Osteoblast (primary cell): Measurements from ENCODE around the gene MAPKAPK3. TPM values are rescaled to one million over a fixed set of nuclear protein-coding genes. Genes with fewer than 3 reads are reported as not detected.
A peak's percentile ranks its signal among the peaks of the same experiment; 100 is the strongest.

Experiments
- DNase-seq: peaks from one replicate; pipeline ENCODE4 v3.0.0; 2011; ENCODE audit warnings: low spot score, mixed read lengths; ENCODE audit not compliant: insufficient read length; ENCODE audit errors: missing footprints
- H2AFZ ChIP-seq: 2 replicates; pipeline ENCODE4 v1.6.0; 2011; ENCODE audit warnings: mild to moderate bottlenecking, low read length
- H3K27ac ChIP-seq: 2 replicates; pipeline ENCODE4 v1.5.1; 2011; ENCODE audit warnings: mild to moderate bottlenecking, low read depth, low read length, moderate library complexity
- H3K27me3 ChIP-seq: 2 replicates; pipeline ENCODE4 v1.6.0; 2012; ENCODE audit warnings: mild to moderate bottlenecking, control low read depth, inconsistent platforms, low read length, moderate library complexity; ENCODE audit not compliant: insufficient read depth
- H3K36me3 ChIP-seq: 2 replicates; pipeline ENCODE4 v1.5.1; 2011; ENCODE audit warnings: mild to moderate bottlenecking, low read length, control low read depth, moderate library complexity; ENCODE audit not compliant: insufficient read depth
- H3K4me1 ChIP-seq: 2 replicates; pipeline ENCODE4 v1.5.1; 2011; ENCODE audit warnings: mild to moderate bottlenecking, low read length, control low read depth, moderate library complexity; ENCODE audit not compliant: insufficient read depth
- H3K4me2 ChIP-seq: 2 replicates; pipeline ENCODE4 v1.6.0; 2011; ENCODE audit warnings: mild to moderate bottlenecking, low read length; ENCODE audit not compliant: insufficient read depth
- H3K4me3 ChIP-seq: fragments of 200-600 bp; sonication (generic); 3 replicates; pipeline ENCODE4 v1.5.1; 2012; ENCODE audit warnings: mild to moderate bottlenecking, low read length, inconsistent platforms; ENCODE audit not compliant: insufficient read depth
- H3K79me2 ChIP-seq: 2 replicates; pipeline ENCODE4 v1.6.0; 2012; ENCODE audit warnings: mild to moderate bottlenecking, low read length, control low read depth, inconsistent platforms; ENCODE audit not compliant: insufficient read depth
- H3K9me3 ChIP-seq: 2 replicates; pipeline ENCODE4 v1.5.1; 2011; ENCODE audit warnings: low read depth, low read length, control low read depth
- H4K20me1 ChIP-seq: 2 replicates; pipeline ENCODE4 v1.6.0; 2012; ENCODE audit warnings: mild to moderate bottlenecking, low read length, control low read depth; ENCODE audit not compliant: insufficient read depth
- total RNA-seq: library from RNA; depleted of rRNA; stranded (reverse); fragments of >200 nt; gene quantifications from 2 replicates; pipeline ENCODE4 v1.2.3, GENCODE V29; 2012
- TF ChIP-seq, protein P1 (sequence below): IDR thresholded peaks from 2 replicates; pipeline ENCODE4 v1.5.1; 2011; ENCODE audit warnings: mild to moderate bottlenecking, low read depth, low read length, moderate library complexity; ENCODE audit errors: extremely low read depth

Gene MAPKAPK3
- total RNA-seq, 1 donor = 56.5 TPM

DNA sequence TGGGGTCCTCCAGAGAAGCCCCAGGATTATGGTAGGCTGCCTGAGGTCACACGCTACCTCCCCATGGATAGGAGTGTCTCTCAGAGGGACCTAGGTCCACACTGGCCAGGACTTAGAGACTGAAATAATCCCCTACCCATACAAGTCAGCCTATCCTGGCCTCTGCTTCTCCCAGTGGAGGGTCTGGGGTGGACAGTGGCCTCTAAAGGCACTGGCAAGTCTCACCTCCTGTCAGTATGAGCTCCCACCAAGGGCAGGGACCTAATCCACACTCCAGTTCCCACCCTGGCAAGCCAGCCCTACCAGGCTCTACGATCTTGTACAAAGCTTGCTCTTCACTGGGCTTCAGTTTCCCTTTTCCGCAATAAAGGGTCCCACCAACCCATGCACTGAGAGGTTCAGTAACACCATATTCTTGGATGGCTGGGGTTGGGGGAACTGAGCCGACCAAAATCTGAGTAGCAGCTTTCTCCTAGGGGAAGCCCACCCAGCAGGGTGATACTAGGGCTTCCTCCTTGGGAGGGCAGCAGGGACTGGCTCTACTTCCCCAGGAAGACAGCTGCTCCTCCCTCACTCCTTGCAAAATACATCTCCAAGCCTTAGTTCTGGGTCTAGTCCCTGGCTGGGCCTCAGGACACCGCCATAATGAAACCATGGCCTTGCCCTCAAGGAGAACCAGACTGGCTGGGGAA lies 7.7 kb upstream of the MAPKAPK3 start:
- Histone ChIP-seq H3K9me3 (no peaks in the 10 kb centered on the region), H3K27ac (no peak overlapping the region), H2AFZ (no peak overlapping the region), H3K4me1 (peaks cover 15% of the 10 kb centered on the region), H3K4me2 (no peak overlapping the region), H3K4me3 (no peak overlapping the region), H4K20me1 (no peaks in the 10 kb centered on the region), H3K27me3 (no peaks in the 10 kb centered on the region), H3K36me3 (peaks cover 9% of the 10 kb centered on the region), H3K79me2 (no peaks in the 10 kb centered on the region)
- peak; percentile 71 for DNase-seq
- TF ChIP-seq, protein P1, sequence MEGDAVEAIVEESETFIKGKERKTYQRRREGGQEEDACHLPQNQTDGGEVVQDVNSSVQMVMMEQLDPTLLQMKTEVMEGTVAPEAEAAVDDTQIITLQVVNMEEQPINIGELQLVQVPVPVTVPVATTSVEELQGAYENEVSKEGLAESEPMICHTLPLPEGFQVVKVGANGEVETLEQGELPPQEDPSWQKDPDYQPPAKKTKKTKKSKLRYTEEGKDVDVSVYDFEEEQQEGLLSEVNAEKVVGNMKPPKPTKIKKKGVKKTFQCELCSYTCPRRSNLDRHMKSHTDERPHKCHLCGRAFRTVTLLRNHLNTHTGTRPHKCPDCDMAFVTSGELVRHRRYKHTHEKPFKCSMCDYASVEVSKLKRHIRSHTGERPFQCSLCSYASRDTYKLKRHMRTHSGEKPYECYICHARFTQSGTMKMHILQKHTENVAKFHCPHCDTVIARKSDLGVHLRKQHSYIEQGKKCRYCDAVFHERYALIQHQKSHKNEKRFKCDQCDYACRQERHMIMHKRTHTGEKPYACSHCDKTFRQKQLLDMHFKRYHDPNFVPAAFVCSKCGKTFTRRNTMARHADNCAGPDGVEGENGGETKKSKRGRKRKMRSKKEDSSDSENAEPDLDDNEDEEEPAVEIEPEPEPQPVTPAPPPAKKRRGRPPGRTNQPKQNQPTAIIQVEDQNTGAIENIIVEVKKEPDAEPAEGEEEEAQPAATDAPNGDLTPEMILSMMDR = no peak

DNA sequence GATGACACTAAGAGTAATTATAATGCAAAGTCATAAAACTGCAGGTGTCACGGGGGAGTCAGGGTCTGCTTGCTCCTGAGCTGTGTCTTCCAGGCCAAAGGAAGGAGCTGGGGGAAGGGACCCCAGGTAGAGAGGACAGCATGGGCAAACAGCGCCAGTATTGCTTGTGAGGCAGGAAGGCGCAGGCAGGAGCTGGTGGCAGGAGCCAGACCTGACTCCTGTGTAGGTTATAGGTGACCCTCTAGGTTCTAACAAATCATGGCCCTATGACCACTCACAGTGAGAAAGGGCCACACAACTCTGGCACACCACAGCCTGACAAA lies 7.2 kb upstream of the MAPKAPK3 start:
- H3K27me3 ChIP-seq = no peaks in the 10 kb centered on the region
- H3K4me1 ChIP-seq = peaks cover 15% of the 10 kb centered on the region
- no peak overlapping the region for H3K4me3 ChIP-seq
- no peaks in the 10 kb centered on the region for H3K79me2 ChIP-seq
- no peaks in the 10 kb centered on the region for H4K20me1 ChIP-seq
- H3K36me3 ChIP-seq = peaks cover 9% of the 10 kb centered on the region
- no peak overlapping the region for H2AFZ ChIP-seq
- no peak overlapping the region for H3K27ac ChIP-seq
- no peak overlapping the region for H3K4me2 ChIP-seq
- TF ChIP-seq, protein P1 = no peak
- DNase-seq = no peak
- H3K9me3 ChIP-seq = no peaks in the 10 kb centered on the region

DNA sequence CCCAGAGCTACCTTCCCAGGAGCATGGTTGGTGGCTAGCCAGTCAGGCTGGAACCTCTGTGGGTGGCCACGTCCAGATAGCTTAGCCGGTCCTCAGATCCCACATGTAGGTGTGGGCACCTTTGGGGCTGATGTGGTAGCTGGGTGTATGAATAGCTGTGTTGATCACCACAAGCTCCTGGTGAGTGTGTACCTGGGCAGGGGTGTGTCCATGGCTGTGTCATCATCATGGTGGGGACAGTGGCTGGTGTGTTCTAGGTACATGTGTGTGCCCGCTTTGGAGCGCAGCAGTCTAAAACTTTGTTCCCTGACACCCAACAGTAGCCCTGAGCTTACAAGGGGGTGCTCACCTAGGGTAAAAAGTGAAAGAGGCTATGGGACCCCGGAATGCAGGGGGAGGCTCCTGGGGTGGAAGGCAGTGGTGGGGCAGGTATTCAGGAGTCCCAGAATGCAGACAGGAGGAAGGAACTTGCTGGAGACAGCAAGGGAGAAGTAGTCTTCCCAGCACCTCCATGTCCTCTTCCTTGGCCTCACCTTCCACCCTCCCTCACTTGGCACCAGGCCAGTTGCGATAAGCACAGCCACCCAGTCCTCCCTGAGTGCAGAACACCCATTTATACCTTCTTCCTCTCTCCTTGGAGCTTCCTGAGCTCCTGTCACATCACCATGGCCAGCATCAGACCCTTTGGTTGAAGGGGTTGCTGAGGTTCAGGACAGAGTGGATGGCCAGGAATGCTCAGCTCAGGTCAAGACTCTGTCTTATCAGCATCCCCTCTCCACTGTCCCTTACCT lies 6.6 kb upstream of the MAPKAPK3 start:
- Histone ChIP-seq H3K9me3 (no peaks in the 10 kb centered on the region), H3K4me2 (peak overlapping the region; percentile 86), H3K79me2 (no peaks in the 10 kb centered on the region), H3K27ac (no peak overlapping the region), H4K20me1 (no peaks in the 10 kb centered on the region), H3K4me3 (peak overlapping the region; percentile 79), H2AFZ (no peak overlapping the region), H3K27me3 (no peaks in the 10 kb centered on the region), H3K36me3 (peaks cover 9% of the 10 kb centered on the region), H3K4me1 (peaks cover 15% of the 10 kb centered on the region)
- DNase-seq = peak; percentile 42
- TF ChIP-seq, protein P1 = no peak

DNA sequence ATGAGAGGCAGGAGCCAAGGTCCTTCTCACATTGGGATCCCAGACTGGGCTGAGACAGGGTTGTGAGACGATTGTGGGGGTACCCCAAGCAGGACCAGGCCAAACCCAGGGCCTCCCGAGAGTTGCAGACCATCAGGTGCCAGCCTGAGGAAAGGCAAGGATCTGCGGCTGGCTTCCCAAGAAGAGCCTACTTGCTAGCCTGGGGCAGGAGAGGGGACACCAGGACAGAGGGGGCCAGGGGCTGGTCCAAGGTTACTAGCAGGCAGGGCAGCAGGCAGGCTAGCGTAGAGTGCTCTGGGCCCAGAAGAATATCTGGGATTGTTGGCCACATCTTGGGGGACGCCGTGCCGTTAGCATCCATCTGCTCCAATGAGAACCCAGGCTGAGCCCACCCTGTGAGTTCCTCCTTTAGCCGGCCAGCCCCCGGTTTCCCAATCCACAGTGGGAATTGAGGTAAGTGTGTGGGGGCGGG lies 5.9 kb upstream of the MAPKAPK3 start:
- TF ChIP-seq, protein P1 = no peak
- DNase-seq = no peak
- Histone ChIP-seq H3K4me3 (peak overlapping the region; percentile 79), H3K4me1 (peaks cover 17% of the 10 kb centered on the region), H3K9me3 (no peaks in the 10 kb centered on the region), H4K20me1 (no peaks in the 10 kb centered on the region), H3K27ac (peak overlapping the region; percentile 36), H2AFZ (peak overlapping the region; percentile 83), H3K27me3 (no peaks in the 10 kb centered on the region), H3K36me3 (peaks cover 9% of the 10 kb centered on the region), H3K79me2 (no peaks in the 10 kb centered on the region), H3K4me2 (peak overlapping the region; percentile 86)
